GM21367 (cell line): ENCODE data around the gene TTYH3.
"Not testable (repeated sequence)": the region's sequence is repeated elsewhere in the genome, so short reads cannot be mapped to it uniquely, and the experiment has no call there.

ENCODE experiments used
- ATAC-seq: cut with Tn5 transposase; IDR thresholded peaks from one replicate; pipeline ENCODE4 v1.9.1; 2021; ENCODE audit not compliant: unreplicated experiment

The TTYH3 gene

DNA sequence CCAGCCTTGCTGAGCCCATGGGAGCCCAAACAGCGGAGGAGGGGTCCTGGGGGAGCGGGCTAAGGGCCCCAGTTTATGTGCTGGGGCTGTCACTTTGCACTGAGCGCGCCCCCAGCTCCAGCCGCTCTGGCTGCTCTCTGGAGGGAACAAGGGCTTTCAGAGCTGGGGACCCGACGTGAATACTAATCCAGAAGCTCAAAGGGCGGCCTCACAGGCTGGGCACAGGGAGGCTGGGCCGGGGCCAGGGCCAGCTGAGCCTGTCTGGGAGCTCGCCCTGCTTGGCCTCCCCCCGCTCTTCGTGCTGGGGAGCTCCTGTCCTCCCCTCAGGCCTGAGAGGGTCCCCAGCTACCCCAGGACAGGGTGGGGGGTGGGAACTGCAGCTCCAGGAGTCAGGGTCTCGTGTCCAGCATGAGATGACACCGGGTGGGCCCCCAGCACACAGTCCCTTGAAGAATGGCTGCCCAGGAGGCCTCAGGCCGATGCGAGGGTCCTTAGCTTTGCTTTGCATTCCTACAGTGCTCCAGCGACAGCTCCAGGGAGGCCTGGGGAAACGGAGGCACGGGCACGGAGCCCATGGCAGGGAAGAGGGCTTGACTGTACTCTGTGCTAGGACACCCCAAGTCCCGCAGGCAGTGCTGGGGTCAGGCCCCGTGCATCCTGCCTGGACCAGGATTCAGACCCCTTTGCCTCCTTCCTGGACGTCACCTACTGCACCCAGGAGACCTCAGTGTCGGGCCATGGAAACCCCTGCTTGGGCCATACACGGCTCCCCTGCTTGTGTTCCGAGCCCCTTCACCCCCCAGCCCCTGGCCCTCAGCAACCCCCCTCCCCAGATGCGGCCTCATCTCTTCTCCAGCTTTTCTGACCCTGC lies 50.4 kb downstream of the TTYH3 start:
- ATAC-seq = no peak

DNA sequence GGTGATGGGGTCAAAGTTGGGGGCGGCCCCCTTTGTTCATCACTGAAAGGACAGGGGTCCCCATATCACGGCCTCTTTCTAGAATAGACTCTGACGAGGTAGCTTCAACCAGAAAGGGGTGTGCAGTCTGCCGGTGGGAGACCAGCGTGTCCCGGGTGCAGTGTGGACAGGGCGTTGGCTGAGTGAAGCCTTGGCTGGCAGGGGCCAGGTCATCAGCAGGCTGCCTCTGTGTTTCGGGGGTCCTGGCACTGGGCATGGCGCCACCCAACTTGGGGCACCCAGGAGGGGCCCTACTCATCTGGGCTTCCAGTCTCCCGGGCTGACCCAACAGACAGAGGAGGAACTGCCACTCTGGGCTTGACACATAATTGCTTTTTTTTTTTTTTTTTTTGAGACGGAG lies 52.7 kb downstream of the TTYH3 start:
- no peak for ATAC-seq

DNA sequence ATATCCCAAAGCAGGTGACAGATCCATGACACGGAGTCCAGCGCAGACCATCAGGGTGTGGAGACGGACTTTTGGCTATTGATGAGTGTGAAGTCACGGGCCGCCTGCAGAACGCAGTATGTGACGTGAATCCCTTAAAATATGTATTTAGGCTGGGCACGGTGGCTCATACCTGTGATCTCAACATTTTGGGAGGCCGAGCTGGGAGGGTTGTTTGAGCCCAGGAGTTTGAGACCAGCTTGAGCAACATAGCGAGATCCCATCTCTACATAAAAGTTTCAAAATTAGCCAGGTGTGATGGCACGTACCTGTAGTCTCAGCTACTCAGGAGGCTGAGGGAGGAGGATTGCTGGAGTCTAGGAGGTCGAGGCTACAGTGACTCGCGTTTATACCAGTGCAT lies 54.3 kb downstream of the TTYH3 start:
- no peak for ATAC-seq

DNA sequence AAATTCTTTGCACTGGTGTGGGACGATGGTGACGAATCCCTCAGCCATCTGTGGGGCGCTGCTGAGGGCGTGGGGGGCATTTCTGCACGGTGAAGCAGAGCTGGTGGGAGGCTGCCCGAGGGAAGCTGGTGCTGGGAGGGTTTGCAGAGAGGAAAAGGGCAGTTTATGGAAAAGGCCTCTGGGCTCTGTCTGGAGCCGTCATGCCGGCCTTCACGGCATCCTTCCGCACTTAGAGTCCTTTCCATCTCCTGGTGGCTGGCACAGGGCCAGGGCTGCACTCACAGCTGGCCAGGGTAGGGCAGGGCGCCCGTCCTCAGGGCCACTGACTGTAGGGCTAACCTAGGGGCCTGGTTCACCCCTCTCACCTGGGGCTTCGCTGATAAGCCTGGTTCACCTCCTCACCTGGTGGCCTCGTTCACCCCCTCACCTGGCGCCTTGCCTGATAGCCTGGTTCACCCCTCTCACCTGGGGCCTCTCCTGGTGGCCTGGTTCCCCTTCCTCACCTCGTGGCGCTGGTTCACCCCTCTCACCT lies 55.6 kb downstream of the TTYH3 start:
- no peak for ATAC-seq

DNA sequence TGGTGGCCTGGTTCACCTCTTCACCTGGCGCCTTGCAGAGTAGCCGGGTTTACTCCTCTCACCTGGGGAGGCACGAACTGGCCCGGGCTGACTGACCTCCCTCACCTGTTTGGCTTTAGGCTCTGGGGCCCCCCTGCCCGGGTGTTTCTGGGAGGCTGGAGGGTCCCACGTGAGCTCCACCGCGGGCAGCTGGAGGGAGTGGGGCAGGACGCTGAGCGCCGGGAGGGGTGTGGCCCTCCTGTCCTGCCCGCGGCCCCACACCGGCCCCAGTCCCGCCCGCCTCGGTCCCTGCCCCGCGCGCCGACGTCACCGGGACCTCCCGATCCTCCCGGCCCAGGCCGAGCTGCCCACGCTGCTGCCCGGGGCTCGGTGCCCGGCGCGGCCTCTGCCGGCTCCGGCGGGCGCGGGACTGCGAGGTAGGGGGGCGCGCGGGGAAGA lies 56.1 kb downstream of the TTYH3 start, which contains the start of gene AMZ1:
TSS of gene AMZ1 (plus strand) at position 322 of the 438 bp plus-strand sequence. CDS start 12,250 bp downstream, outside the sequence.
- no peak for ATAC-seq

DNA sequence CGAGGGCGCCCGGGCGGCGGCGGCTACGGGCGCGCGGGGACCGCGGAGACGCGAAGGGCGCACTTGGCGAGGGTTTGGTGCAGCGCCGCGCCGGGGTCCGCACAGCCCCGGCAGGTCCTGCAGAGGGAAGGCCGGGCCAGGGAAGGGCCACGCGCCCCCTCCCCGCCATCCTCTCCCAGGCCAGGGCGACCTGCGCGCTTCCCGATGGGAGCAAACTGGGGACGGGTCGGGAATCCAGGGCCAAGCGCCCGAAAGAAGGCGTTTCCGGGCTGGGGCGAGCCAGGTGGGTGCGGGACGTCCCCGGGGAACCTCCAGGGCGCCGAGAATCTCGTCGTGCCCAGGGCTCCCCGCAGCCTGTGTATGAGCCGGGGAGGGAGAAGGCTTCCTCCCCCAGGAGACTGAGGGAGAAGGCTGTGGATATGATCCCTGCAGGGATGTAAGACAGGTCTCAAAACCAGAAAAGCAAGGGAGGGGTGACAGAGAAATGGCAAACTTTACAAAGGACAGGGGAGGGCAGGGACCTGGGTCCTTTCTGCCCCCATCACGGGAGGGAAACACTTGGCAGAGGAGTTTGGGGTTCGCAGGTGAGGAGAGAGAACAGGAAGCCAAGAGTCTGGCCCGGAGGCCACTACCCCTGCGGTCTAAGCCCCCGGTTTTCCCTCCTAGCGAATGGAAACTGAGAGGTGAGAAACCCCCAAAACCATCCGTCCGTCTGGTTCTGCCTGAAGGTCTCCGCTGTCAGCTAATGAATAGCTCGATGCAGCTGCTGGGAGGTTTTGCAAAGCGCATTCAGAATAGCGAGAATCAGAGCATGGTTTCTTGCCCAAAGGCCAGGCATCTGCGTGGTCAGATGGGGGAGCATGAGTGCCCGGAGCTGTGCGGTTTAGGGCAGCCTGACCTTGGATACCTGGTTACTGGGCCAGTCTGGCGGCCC lies 56.9 kb downstream of the TTYH3 start:
- ATAC-seq = peak; percentile 75

DNA sequence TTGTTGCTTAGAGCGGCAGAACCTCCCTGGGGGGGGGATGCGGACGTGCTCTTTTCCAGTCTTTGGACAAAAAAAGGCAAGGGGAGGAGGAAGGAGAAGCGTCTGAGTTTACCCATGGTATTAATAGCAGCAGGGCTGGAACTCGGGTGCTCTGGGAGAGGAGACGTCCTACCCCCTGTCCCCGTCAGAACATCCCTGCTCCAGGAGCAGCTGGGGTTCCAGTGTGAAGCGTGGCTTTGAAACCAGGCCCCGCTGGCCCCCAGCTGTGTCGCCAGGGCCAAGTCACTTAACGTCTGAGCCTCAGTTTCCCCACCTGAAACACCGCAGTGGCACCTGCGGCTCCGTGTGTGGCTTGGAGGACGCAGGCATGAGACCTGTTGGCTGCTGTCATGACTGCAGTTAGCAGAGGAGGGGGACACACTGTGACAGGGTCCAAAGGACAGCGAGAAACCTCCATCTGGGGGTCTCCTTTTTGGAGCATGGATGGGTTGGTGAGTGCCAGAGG lies 57.6 kb downstream of the TTYH3 start:
- ATAC-seq = no peak

DNA sequence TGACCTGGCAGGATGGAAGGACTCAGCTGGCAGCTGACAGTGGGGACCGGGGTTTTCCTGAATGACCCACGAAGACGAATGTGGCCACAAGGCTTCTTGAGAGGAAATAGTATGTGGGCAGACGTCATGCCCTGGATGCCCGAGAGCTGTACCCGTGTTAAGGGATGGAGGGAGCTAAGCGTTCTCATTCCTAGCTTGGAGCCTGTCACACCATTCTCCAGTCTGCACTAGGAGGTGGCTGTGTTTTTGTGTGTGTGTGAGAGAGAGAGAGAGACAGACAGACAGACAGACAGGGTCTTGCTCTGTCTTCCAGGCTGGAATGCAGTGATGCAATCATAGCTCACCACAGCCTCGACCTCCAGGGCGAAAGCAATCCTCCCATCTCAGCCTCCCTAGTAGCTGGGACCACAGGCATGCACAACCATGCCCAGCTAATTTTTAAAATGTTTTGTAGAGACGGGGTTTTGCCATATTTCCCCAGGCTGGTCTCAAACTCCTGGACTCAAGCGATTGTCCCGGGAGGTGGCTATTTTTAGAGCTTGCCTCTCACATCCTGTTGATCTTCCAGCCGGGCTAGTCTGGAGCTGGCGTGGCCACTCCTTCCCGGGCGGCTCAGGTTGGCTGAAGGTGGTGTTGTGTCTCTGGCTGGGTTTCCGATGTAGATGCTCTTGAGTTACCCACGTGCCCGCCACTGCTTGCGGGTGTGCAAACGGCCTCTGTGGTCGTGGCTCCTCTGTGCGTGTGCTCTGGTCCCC lies 58.3 kb downstream of the TTYH3 start:
- no peak for ATAC-seq

DNA sequence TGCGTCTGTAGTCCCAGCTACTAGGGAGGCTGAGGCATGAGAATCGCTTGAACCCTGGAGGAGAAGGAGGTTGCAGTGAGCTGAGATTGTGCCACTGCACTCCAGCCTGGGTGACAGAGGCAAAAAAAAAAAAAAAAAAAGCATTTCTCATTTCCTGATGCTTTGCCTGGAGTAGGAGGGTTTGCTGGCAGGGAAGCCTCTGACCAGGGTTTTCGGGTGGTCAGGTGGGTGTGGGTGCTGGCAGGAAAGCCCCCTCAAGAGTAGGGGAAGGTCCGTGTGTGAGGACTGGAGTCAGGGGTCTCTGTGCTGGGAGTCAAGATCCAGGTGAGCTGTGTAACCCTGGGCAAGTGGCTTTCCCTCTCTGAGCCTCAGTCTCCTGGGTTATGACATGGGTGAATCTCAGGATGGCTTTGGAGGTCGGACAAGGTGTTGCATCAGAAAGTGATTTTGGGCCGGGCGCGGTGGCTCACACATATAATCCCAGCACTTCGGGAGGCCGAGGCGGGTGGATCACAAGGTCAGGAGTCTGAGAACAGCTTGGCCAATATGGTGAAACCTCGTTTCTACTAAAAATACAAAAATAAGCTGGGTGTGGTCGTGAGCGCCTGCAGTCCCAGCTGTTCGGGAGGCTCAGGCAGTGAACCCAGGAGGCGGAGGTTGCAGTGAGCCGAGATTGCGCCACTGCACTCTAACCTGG lies 59.4 kb downstream of the TTYH3 start:
- ATAC-seq = no peak

DNA sequence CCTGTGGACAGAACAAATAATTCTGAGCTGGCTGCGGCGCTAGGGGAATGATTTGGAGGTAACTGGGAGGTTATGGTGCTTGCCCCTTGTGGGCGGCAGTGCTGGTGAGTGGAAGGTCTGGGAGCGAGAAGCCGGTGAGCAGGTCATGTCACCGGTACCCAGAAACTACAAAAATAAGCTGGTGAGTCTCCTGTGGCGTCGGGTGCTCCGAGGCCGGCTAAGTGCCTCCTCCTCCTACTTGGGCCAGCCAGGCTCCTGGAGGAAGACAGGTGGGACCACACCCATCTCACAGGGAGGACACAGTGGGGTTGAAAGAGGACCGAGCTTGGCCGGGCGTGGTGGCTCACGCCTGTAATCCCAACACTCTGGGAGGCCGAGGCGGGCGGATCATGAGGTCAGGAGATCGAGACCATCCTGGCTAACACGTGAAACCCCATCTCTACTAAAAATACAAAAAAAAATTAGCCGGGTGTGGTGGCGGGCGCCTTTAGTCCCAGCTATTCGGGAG lies 60.2 kb downstream of the TTYH3 start:
- not testable (repeated sequence) for ATAC-seq

DNA sequence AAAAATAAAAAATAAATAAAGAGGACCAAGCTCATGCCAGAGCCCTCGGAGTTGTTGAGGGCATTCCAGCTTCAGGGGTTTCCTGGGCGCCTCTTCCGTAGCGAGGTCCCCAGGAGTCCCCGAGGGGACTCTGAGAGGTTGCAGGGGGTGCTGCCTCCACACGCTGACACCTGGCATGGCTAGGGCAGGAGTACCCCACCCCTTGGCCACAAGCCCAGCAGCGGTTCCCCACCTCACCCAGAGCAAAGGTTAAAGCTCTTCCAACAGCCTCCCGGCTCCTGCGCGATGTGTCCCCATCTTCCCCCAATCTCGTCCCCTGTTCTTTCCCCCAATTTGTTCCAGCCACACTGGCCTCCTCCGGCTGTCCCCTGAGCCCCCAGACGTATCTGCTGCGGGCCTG lies 60.8 kb downstream of the TTYH3 start:
- no peak for ATAC-seq

DNA sequence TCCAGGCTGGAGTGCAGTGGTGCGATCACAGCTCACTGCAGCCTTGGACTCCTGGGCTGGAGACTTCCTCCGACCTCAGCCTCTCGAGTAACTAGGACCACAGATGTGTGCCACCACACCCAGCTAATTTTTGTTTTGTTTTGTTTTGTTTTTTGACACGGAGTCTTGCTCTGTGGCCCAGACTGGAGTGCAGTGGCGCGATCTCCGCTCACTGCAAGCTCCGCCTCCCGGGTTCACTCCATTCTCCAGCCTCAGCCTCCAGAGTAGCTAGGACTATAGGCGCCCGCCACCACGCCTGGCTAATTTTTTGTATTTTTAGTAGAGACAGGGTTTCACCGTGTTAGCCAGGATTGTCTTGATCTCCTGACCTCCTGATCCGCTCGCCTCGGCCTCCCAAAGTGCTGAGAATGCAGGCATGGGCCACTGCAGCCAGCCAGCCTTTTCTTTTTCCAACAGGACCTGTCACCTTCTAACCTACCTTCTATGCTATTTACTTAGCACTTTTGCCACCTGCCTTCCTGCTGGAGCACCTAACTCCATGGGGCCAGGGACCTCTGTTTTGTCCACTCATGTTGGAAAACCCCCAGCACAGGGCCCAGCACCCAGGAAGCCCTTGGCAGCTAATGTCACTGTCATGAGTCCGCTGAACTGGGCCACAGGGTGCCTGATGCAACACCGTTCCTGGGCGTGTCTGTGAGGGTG lies 61.8 kb downstream of the TTYH3 start:
- ATAC-seq = not testable (repeated sequence)

DNA sequence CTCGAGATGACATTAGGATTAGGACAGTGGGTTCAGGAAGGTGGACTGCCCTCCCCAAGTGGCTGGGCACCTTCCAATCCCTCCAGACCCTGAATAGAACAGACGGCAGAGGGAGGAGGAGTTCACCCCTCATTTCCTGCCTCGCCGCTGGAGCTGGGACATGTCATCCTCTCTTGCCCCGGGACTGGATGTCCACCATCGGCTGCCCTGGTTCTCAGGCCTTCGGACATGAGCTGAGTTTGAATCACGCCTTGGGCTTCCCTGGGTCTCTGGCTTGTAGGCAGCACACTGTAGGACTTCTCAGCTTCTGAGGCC lies 62.3 kb downstream of the TTYH3 start:
- ATAC-seq = not testable (repeated sequence)

DNA sequence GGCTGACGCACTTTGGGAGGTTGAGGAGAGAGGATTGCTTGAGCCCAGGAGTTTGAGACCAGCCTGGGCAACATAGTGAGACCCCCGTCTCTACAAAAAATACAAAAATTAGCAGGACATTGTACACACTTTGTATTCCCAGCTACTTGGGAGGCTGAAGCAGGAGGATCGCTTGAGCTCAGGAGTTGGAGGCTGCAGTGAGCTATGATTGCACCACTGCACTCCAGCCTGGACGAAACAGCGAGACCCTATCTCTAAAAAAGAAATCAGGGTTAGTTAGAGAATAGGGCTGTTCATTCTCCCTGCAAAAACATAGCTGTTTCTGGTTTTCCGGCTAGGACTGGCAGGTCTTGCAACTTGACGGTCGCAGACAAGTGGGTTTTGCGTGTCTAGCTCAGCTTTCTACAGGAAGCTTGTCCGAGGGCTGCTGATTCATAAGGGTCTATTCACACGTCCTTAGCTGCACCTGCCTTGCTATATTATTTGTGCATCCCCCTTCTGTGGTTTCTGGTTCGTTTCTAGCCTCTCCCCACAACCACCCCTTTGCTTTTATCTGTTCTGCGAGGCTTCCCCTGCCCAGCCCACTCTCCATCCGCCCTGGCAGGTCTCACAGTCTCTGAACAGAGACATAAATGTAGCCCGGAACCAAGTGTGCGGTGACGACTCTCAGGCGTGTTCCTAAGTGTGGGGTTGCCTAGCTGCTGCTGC lies 66.9 kb downstream of the TTYH3 start:
- ATAC-seq = peak; percentile 86

DNA sequence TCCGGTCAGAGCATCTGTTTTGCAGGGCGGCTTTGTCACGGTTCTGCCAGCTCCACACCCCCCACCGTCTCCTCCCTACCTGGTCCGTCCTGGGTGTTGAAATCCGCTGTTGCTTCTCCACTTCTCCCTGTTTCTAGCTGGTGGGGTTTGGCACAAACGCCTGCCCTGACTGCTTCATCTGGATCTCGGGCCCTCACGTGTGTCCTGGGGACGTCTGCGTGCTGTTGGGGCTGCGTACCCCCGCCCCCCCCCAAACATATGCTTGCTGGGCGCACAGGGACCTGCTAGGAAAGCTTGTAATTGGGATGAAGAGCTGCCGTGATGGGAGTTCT lies 67.5 kb downstream of the TTYH3 start:
- ATAC-seq = no peak

DNA sequence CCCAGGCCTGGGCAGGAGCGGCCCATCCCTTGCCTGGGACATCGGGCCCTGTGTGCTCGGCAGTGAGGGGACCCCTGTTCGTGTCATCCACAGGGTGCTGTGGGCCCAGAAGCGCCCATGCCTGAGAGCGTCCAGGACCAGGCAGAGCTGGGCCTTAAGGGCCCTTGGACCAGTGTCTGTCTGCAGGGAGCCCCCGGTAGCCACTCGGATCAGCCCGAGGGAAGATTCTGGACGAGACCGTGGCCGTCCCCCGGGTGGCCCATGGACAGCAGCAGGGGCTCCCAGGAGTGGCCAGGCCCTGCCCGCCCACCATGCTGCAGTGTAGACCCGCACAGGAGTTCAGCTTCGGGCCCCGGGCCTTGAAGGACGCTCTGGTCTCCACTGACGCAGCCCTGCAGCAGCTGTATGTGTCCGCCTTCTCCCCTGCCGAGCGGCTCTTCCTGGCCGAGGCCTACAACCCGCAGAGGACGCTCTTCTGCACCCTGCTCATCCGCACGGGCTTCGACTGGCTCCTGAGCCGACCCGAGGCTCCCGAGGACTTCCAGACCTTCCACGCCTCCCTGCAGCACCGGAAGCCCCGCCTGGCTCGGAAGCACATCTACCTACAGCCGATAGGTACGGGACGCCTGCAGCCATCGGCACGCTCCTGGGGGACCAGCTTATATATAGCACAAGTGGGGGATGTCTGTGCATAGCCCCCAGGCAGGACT lies 68.5 kb downstream of the TTYH3 start:
- no peak for ATAC-seq

DNA sequence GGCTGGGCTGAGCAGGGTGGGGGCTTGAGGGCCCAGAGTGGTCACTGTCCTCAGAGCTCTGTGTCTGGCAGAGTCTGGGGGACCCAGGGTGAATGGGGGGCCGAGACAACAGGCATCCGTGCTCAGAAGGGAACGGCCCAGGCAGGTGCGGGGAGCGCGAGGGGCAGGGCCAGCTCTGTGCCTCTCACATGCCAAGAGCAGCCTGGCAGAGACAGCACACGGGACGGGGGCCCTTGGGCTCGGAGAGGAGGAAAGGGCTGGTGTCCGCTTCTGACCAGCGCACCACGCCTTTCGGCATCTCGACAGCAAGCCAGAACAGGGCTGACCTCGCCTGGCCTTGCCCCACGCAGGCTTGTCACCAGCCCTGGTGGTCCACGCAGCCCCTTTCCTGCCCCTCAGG lies 69.6 kb downstream of the TTYH3 start:
- no peak for ATAC-seq
